ENCODE measurements around the gene RAP1GAP2. TPM values are rescaled to one million over a fixed set of nuclear protein-coding genes. Genes with fewer than 3 reads are reported as not detected.

Gene RAP1GAP2
- under 1 TPM; 0.64 to 0.86 TPM for total RNA-seq

- peak within 1 kb of the TSS; percentile 12 for H3K27ac Mint-ChIP-seq
Observed at GRCh38 chr17:2796164-2797125, at the start of gene RAP1GAP2. TSS of gene RAP1GAP2 (plus strand) at chr17:2796438. CDS start at chr17:2796528, 90 bp downstream.

DNA sequence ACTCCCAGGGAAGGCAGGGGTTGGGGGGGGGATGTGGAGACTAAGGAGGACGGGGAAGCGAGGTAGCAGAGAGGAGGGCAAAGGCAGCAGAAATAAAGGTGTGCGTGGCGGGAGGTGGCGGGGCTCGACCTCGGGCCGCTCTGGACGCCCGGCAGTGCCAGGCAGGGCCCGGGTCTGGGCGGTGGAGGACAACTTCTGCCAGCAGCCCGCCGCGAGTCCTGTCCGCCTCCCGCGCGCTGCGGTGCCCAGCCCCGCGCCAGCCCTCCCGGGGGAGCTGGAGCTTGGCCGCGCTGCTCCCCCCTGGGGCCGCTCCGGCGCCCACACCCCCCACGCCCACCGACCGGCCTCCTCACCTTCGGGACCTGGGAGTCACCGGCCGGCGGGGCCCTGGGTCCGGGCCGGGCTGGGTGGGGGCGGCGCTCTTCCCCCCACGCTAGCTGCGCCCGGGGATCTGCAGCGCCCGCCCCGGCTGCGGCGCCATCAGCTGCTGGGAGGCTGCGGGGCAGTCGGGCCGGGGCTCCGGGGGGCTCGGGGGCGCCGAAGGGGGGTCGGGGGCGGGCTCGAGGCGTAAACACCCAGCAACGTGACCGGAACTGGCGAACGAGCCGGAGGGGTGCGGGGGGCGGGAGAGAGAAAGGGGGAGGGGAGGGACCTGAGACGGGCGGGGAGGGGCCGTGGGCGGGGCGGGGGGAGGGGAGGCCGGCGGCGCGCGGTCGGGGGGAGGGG lies 47.0 kb upstream of the RAP1GAP2 start, which contains the start of gene CCDC92B:
CCDC92B (minus strand) TSS at position 595 of the 726 bp plus-strand sequence. CDS start 14,507 bp downstream, outside the sequence.
- H3K27ac Mint-ChIP-seq: no peak within 1 kb of the TSS
- ChIA-PET CTCF (interaction anchor here (1.0 kb wide), 1 partner anchor 312 kb away, joined by 3 read pairs; no protein-coding TSS in a partner anchor), POLR2A (interaction anchor here (0.6 kb wide), 1 partner anchor 79 kb away, joined by 4 read pairs; no protein-coding TSS in a partner anchor)
- no peaks in the 10 kb centered on the region for H3K9me3 Mint-ChIP-seq (ENCODE audit: low read depth)
- intact Hi-C loops (cut with DNase I, micrococcal nuclease): no loop called here
- H3K4me3 Mint-ChIP-seq: no peak within 1 kb of the TSS
- peaks cover 46% of the 10 kb centered on the region for H3K27me3 Mint-ChIP-seq
- no peaks in the 10 kb centered on the region for H3K36me3 Mint-ChIP-seq (ENCODE audit: low read depth)
- ATAC-seq: no peak
- no peak for DNase-seq
- H3K4me1 Mint-ChIP-seq: no peaks in the 10 kb centered on the region

More at GRCh38 chr17:2796164-2797125, at the start of gene RAP1GAP2:
- H3K4me3 Mint-ChIP-seq: peak within 1 kb of the TSS; percentile 50
- peaks cover 70% of the 10 kb centered on the region for H3K4me1 Mint-ChIP-seq
- ATAC-seq (peak; percentile 79), DNase-seq (peak; percentile 72)
- H3K27me3 Mint-ChIP-seq: peaks cover 16% of the 10 kb centered on the region
- POLR2A ChIA-PET: interaction anchor here (1.2 to 1.8 kb wide), 2 partner anchors 14 to 18 kb away, joined by 3 to 6 read pairs; no protein-coding TSS in a partner anchor
- intact Hi-C loops (cut with DNase I, micrococcal nuclease): loop anchor here in 1 of 2 experiments (1.0 kb wide), 1 partner anchor 18 kb away; no protein-coding TSS in a partner anchor
- no peaks in the 10 kb centered on the region for H3K9me3 Mint-ChIP-seq (ENCODE audit: low read depth)
- CTCF ChIA-PET: interaction anchor here (0.6 to 1.0 kb wide), 5 partner anchors 10 to 86 kb away, joined by 3 to 5 read pairs (median 4); no protein-coding TSS in a partner anchor
- peaks cover 6% of the 10 kb centered on the region for H3K36me3 Mint-ChIP-seq (ENCODE audit: low read depth)

GRCh38 chr17:2749784-2750181 lies 46.5 kb upstream of the RAP1GAP2 start:
- DNase-seq (peak; percentile 84), ATAC-seq (peak; percentile 97)
- H3K9me3 Mint-ChIP-seq (ENCODE audit: low read depth): no peaks in the 10 kb centered on the region
- POLR2A ChIA-PET: no interaction called here
- H3K27me3 Mint-ChIP-seq: peaks cover 45% of the 10 kb centered on the region
- no peak overlapping the region for H3K4me3 Mint-ChIP-seq
- H3K36me3 Mint-ChIP-seq (ENCODE audit: low read depth): no peaks in the 10 kb centered on the region
- no peak overlapping the region for H3K27ac Mint-ChIP-seq
- H3K4me1 Mint-ChIP-seq: no peaks in the 10 kb centered on the region
- intact Hi-C loops (cut with DNase I, micrococcal nuclease): no loop called here
- CTCF ChIA-PET: interaction anchor here (1.0 kb wide), 1 partner anchor 312 kb away, joined by 3 read pairs; no protein-coding TSS in a partner anchor

DNA sequence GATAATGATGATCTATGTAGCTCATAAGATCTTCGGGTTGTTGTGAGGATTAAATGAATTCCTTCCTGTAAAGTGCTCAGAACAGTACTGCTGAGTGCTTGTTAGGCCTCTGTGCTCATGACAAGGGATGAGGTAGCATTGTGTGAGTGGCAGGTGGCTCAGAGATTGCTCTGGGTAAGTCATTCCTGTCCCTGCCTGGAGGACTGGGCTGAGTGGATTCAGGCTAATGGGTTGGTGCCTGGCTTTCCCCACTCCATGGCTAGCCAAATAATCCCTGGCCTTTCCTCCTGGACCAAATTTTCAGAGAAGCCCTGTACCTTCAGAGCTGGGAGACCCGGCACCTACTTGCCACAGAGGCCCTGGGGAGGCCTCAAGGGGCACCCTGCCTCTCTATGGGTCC lies 45.5 kb upstream of the RAP1GAP2 start:
- Mint-ChIP-seq H3K36me3 (ENCODE audit: low read depth) (no peaks in the 10 kb centered on the region), H3K27me3 (peaks cover 42% of the 10 kb centered on the region), H3K9me3 (ENCODE audit: low read depth) (no peaks in the 10 kb centered on the region), H3K27ac (no peak overlapping the region), H3K4me1 (peaks cover 3% of the 10 kb centered on the region), H3K4me3 (no peak overlapping the region)
- intact Hi-C loops (cut with DNase I, micrococcal nuclease): no loop called here
- POLR2A ChIA-PET: no interaction called here
- ATAC-seq (no peak), DNase-seq (no peak)
- CTCF ChIA-PET: no interaction called here

DNA sequence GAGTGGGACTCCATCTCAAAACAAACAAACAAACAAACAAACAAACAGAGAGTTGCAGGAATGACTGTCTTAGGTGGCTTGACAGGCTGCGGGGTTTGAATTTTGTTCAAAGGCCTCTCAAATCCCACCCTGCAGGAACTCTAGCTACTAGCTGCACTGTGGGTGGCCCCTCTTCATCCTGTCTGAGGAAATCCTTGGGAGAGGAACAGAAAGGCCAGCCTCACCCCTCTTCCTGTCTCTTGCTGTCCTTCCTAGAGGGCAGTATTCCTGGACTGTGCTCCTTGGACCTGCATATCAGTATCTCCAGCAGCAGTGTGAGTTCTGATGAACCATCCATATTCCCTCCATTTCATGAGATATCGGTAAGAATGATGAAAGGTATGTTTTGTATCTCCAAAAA lies 44.7 kb upstream of the RAP1GAP2 start:
- no peak for ATAC-seq
- H3K27me3 Mint-ChIP-seq: peaks cover 42% of the 10 kb centered on the region
- CTCF ChIA-PET: interaction anchor here (0.6 kb wide), 1 partner anchor 30 kb away, joined by 3 read pairs; no protein-coding TSS in a partner anchor

DNA sequence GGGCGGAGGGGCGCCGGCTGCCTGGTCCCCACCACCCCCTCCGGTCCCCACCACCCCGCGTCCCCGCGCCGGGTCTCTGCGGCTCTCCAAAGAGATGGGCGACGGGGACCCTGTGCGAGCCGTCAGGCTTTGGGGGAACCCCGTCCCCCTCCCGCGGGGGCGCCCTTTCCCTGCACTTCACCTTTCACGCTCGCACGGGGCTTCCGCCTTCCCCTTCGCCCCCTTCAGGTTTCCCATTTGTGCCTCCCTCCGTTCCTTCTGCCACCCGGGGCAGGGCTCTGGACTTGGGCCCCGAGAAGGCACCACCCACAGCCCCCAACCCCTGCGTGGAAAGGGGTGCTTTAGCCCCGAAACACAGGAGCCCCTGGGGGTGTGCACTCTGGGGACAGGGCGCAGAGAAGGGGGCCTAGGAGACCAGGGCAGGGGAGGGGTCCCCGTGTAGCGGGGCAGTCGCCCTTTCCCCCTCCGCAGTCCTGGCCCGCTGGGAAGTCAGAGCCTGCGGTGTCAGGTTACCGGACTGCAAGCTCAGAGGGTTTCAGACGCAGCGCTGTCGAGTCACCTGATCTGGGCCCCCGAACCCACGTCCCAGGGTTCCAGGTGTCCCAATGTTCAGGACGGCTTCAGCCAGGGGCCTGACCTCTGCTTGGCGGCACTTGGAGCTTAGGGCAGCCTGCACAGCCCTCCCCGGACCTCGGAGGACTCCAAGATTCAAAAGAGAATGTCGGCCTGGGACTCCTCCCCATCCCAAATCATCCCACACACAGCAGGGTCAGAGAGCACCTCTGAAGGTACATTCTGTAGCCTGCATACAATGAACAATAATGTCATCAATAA lies 40.1 kb upstream of the RAP1GAP2 start:
- ATAC-seq: no peak
- no peak overlapping the region for H3K4me3 Mint-ChIP-seq

More for the DNA sequence above, 44.7 kb upstream of the RAP1GAP2 start:
- DNase-seq: no peak
- POLR2A ChIA-PET: interaction anchor here (0.6 kb wide), 1 partner anchor 859 kb away, joined by 3 read pairs; no protein-coding TSS in a partner anchor
- H3K36me3 Mint-ChIP-seq (ENCODE audit: low read depth): no peaks in the 10 kb centered on the region
- intact Hi-C loops (cut with DNase I, micrococcal nuclease): no loop called here
- H3K4me3 Mint-ChIP-seq: no peak overlapping the region
- no peaks in the 10 kb centered on the region for H3K9me3 Mint-ChIP-seq (ENCODE audit: low read depth)
- peaks cover 3% of the 10 kb centered on the region for H3K4me1 Mint-ChIP-seq
- H3K27ac Mint-ChIP-seq: no peak overlapping the region

GRCh38 chr17:2758870-2759269 lies 37.4 kb upstream of the RAP1GAP2 start:
- no peaks in the 10 kb centered on the region for H3K9me3 Mint-ChIP-seq (ENCODE audit: low read depth)
- no peaks in the 10 kb centered on the region for H3K36me3 Mint-ChIP-seq (ENCODE audit: low read depth)
- CTCF ChIA-PET: interaction anchor here (0.7 to 1.3 kb wide), 2 partner anchors 20 to 80 kb away, joined by 3 to 4 read pairs; no protein-coding TSS in a partner anchor
- POLR2A ChIA-PET: no interaction called here
- no peak overlapping the region for H3K4me3 Mint-ChIP-seq
- intact Hi-C loops (cut with DNase I, micrococcal nuclease): no loop called here
- ATAC-seq (no peak), DNase-seq (no peak)
- peaks cover 38% of the 10 kb centered on the region for H3K27me3 Mint-ChIP-seq
- no peak overlapping the region for H3K27ac Mint-ChIP-seq
- peaks cover 3% of the 10 kb centered on the region for H3K4me1 Mint-ChIP-seq

More for the DNA sequence above, 40.1 kb upstream of the RAP1GAP2 start:
- ChIA-PET CTCF (interaction anchor here (0.6 to 0.7 kb wide), 2 partner anchors 50 to 1550 kb away, joined by 3 read pairs; no protein-coding TSS in a partner anchor), POLR2A (no interaction called here)
- Mint-ChIP-seq H3K36me3 (ENCODE audit: low read depth) (no peaks in the 10 kb centered on the region), H3K9me3 (ENCODE audit: low read depth) (no peaks in the 10 kb centered on the region), H3K4me1 (peaks cover 3% of the 10 kb centered on the region), H3K27ac (no peak overlapping the region), H3K27me3 (peaks cover 41% of the 10 kb centered on the region)
- intact Hi-C loops (cut with DNase I, micrococcal nuclease): no loop called here
- no peak for DNase-seq

DNA sequence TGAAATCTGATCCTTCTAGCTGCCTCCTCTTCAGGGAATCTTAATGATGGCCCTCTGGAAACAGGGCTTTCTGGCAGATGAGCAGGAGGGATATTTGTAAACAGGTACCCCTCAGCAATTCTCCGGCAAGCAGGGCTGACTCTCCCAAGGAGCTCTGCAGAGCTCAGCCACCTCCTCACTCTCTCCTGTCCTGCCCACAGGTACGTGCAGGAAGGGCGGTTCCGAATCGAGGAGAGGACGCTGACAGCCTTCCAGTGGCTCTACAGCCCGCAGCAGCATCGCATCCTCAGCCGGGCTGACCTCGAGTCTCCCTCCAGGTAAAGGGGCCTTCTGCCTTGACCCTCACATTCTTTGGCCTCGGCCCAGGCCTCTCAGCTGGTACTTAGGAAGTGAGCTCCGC lies 26.1 kb upstream of the RAP1GAP2 start:
- DNase-seq (no peak), ATAC-seq (no peak)
- ChIA-PET CTCF (no interaction called here), POLR2A (no interaction called here)
- Mint-ChIP-seq H3K27ac (no peak overlapping the region), H3K9me3 (ENCODE audit: low read depth) (no peaks in the 10 kb centered on the region), H3K4me3 (no peak overlapping the region), H3K27me3 (peaks cover 19% of the 10 kb centered on the region), H3K4me1 (no peaks in the 10 kb centered on the region), H3K36me3 (ENCODE audit: low read depth) (no peaks in the 10 kb centered on the region)
- intact Hi-C loops (cut with DNase I, micrococcal nuclease): no loop called here

DNA sequence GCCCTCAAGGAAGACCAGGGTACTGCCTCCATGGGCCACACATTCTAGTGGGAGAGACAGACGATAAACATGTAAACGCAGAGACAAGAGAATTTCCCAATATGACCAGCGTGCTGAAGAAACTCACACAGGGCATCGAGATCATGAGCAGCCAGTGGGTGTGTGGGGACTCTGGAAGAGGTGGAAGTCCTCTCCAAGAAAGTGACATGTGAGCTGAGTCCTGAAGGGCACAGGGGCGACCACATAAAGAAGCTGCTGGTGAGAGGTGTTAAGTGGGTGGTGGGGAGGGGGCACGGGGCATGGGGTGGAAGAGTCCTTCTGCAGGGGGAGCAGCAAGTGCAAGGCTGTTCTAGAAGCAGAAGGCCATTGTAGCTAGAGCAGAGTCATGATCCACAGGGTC lies 21.0 kb upstream of the RAP1GAP2 start:
- no peak for ATAC-seq
- H3K27me3 Mint-ChIP-seq: peaks cover 42% of the 10 kb centered on the region
- H3K9me3 Mint-ChIP-seq (ENCODE audit: low read depth): no peaks in the 10 kb centered on the region
- no peak overlapping the region for H3K4me3 Mint-ChIP-seq
- POLR2A ChIA-PET: no interaction called here
- H3K27ac Mint-ChIP-seq: no peak overlapping the region
- CTCF ChIA-PET: interaction anchor here (0.5 kb wide), 1 partner anchor 195 kb away, joined by 3 read pairs; no protein-coding TSS in a partner anchor
- no peaks in the 10 kb centered on the region for H3K36me3 Mint-ChIP-seq (ENCODE audit: low read depth)
- intact Hi-C loops (cut with DNase I, micrococcal nuclease): no loop called here
- peaks cover 4% of the 10 kb centered on the region for H3K4me1 Mint-ChIP-seq
- no peak for DNase-seq

DNA sequence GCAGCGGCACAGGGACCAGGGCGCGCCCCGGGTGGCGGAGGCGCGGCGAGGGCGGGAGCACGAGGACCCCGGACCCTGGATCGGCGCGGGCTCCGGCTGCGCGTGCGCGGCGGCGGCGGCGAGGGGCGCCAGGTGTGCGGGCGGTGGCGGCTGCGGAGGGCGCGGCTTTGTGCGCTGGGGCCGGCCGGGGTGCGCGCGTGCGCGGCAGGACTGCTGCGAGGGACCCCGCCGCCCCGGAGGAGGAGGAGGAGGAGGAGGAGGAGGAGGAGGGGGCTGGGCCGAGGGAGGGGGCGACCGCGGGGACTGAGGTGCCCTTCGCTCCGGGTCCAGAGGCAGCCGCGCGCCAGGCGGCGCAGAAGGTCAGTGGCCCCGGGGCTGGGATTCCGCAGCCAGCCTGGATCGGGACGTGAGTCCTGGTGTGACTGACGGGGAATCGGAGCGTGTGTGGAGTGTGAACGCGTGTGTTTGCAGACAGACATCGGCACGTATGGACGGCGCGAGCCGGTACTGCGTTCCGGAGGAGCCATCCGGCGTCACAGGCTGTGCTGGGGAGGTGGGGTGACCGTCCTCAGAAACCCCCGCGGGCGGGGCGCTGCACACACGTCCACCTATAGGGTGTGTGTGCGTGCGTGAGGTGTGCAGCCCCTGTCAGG lies 19.5 kb upstream of the RAP1GAP2 start:
- DNase-seq: peak; percentile 42
- Mint-ChIP-seq H3K4me3 (peak overlapping the region; percentile 59), H3K27ac (no peak overlapping the region), H3K36me3 (ENCODE audit: low read depth) (no peaks in the 10 kb centered on the region), H3K27me3 (peaks cover 42% of the 10 kb centered on the region), H3K4me1 (peaks cover 4% of the 10 kb centered on the region), H3K9me3 (ENCODE audit: low read depth) (no peaks in the 10 kb centered on the region)
- intact Hi-C loops (cut with DNase I, micrococcal nuclease): no loop called here
- POLR2A ChIA-PET: interaction anchor here (0.6 kb wide), 1 partner anchor 117 kb away, joined by 3 read pairs; no protein-coding TSS in a partner anchor
- peak; percentile 75 for ATAC-seq
- CTCF ChIA-PET: no interaction called here

Measured in activated CD4-positive, alpha-beta T cell treated with anti-CD3 and anti-CD28 coated beads for 36 hours (primary cell).